T-cell (primary cell): ENCODE results near the gene DENND2D. TPM values are rescaled to one million over a fixed set of nuclear protein-coding genes. Genes with fewer than 3 reads are reported as not detected.
A peak's percentile ranks its signal among the peaks of the same experiment; 100 is the strongest.

Experiments
- ATAC-seq, 4 experiments: fragments of 200-7000 bp in 3 of 4; fragments of 150-1000 bp in 1 of 4; cut with Tn5 transposase; replicated peaks in 1 of 4; 1 replicate in 3 of 4; 2 replicates in 1 of 4; pipeline ENCODE4 v1.10.0; 2021; ENCODE audit warnings: moderate library complexity in 3 of 4, mild to moderate bottlenecking in 2 of 4, moderate number of reproducible peaks in 1 of 4
- CTCF ChIA-PET, 2 donors: fragments of 300-600 bp; sonication (Branson Sonifier 250); formaldehyde crosslinking; loops; one replicate each; lab custom pipeline; 2022; ENCODE audit warnings: antibody characterized with exemption in 2 of 2; lab: Charles Lee
- POLR2A ChIA-PET, 2 donors: fragments of 300-600 bp; sonication (Branson Sonifier 250); formaldehyde crosslinking; loops; one replicate each; lab custom pipeline; 2022; ENCODE audit warnings: antibody characterized with exemption in 2 of 2; lab: Charles Lee
- DNase-seq, 35 experiments: peaks; one replicate each; pipeline versions ENCODE4 v3.0.0 to v3.0.0-alpha.2; 2013 to 2023
- H3K27ac ChIP-seq: one replicate; pipeline ENCODE4 v1.5.1; 2013; ENCODE audit warnings: low read length
- H3K27me3 ChIP-seq, 2 experiments: replicated peaks in 1 of 2; 1 replicate in 1 of 2; 2 replicates in 1 of 2; pipeline versions ENCODE4 v1.6.1 to v1.7.0; 2013; ENCODE audit warnings: low read length in 1 of 2, mixed read lengths in 1 of 2; ENCODE audit not compliant: control insufficient read depth in 2 of 2, insufficient read depth in 2 of 2; ENCODE audit errors: extremely low read depth in 1 of 2
- H3K36me3 ChIP-seq, 2 donors: 1 replicate in 1 of 2; 2 replicates in 1 of 2; pipeline versions ENCODE4 v1.6.1 to v1.7.0; 2013; ENCODE audit warnings: low read length in 1 of 2; ENCODE audit not compliant: control insufficient read depth in 2 of 2, insufficient read depth in 1 of 2; ENCODE audit errors: extremely low read depth in 1 of 2
- H3K4me1 ChIP-seq, 2 experiments: 1 replicate in 1 of 2; 2 replicates in 1 of 2; pipeline versions ENCODE4 v1.6.1 to v1.7.0; 2013; ENCODE audit warnings: low read length in 2 of 2, mixed read lengths in 1 of 2; ENCODE audit not compliant: insufficient read depth in 2 of 2, control insufficient read depth in 1 of 2; ENCODE audit errors: extremely low read depth in 1 of 2
- H3K4me3 ChIP-seq, 2 donors: 1 replicate in 1 of 2; 2 replicates in 1 of 2; pipeline versions ENCODE4 v1.5.1 to v1.7.0; 2013; ENCODE audit warnings: mild to moderate bottlenecking in 2 of 2, low read length in 1 of 2, moderate library complexity in 1 of 2; ENCODE audit not compliant: control insufficient read depth in 1 of 2; ENCODE audit errors: extremely low read depth in 1 of 2
- H3K9me3 ChIP-seq: 2 replicates; pipeline ENCODE4 v1.7.0; 2013
- H3K27ac Mint-ChIP-seq, 2 donors: one replicate each; pipeline ENCODE4 v1.8.0; 2020 to 2021; ENCODE audit warnings: mild to moderate bottlenecking in 2 of 2, mixed read lengths in 2 of 2
- H3K27me3 Mint-ChIP-seq, 2 donors: one replicate each; pipeline ENCODE4 v1.8.0; 2021 to 2022; ENCODE audit warnings: mixed read lengths in 2 of 2
- H3K36me3 Mint-ChIP-seq: one replicate; pipeline ENCODE4 v1.8.0; 2021; ENCODE audit warnings: mixed read lengths
- H3K4me1 Mint-ChIP-seq, 3 donors: one replicate each; pipeline ENCODE4 v1.8.0; 2020 to 2022; ENCODE audit warnings: mixed read lengths in 3 of 3, mild to moderate bottlenecking in 1 of 3
- H3K4me3 Mint-ChIP-seq, 3 donors: one replicate each; pipeline ENCODE4 v1.8.0; 2020 to 2022; ENCODE audit warnings: mild to moderate bottlenecking in 3 of 3, mixed read lengths in 3 of 3, moderate library complexity in 3 of 3
- H3K9me3 Mint-ChIP-seq, 3 donors: one replicate each; pipeline ENCODE4 v1.8.0; 2020 to 2022; ENCODE audit warnings: mixed read lengths in 3 of 3
- WGBS: methylation state at CpG from one replicate; pipeline ENCODE4 v1.1.5; 2013; ENCODE audit warnings: missing lambda C conversion rate; ENCODE audit not compliant: insufficient coverage; 5-methylcytosine and 5-hydroxymethylcytosine counted together
- total RNA-seq, 35 experiments: library from RNA in 6 of 35; stranded (reverse) in 6 of 35; fragments of 120-200 nt in 1 of 35; gene quantifications; one replicate each; pipeline versions ENCODE4 v1.2.1 to v1.2.4 and lab custom pipeline; 2013 to 2026

Gene DENND2D
- total RNA-seq, 5 donors from 2014 or later (not counting 1 experiment from before 2014, with no cell fraction given), result 128 to 234 (median 222) TPM

DNA sequence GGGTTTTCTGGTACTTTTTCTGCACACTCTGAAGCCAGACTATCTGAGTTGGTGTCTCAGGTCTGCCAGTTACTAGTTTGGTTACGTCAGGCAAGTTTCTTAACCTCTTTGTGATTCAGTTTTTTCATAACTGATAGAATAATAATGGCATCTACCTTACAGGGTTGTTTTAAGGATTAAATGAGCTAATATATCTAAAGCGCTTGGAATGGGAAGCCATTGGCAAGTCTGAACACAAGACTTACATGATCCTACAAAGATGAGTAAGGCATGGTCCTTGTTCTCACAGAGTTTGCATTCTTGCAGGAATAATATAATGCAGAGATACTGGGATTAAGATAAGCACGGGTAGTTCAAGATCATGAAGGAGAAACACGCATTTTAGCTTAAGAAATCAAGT, 9.2 kb upstream of the DENND2D start:
- ATAC-seq, result no peak
- Histone ChIP-seq H3K36me3 (no peaks in the 10 kb centered on the region), H3K27ac (no peak overlapping the region), H3K4me3 (no peak overlapping the region), H3K4me1 (peaks cover 32 to 40% of the 10 kb centered on the region in 2 experiments), H3K27me3 (no peaks in the 10 kb centered on the region), H3K9me3 (no peaks in the 10 kb centered on the region)
- ChIA-PET CTCF (interaction anchor here in 1 of 2 donors (0.9 kb wide), 1 partner anchor 13 kb away, joined by 3 read pairs; no protein-coding TSS in a partner anchor), POLR2A (no interaction called here)
- H3K9me3 Mint-ChIP-seq, result peaks cover 0 to 3% (median 0%) of the 10 kb centered on the region in 3 donors
- no peak overlapping the region for H3K4me3 Mint-ChIP-seq
- no CpG with 5 or more reads among the region's 4 CpGs for WGBS
- no peak for DNase-seq
- H3K27me3 Mint-ChIP-seq, result no peaks in the 10 kb centered on the region
- H3K27ac Mint-ChIP-seq, result peak overlapping the region; percentile 13 to 95
- no peaks in the 10 kb centered on the region for H3K36me3 Mint-ChIP-seq
- peaks cover 76 to 86% (median 84%) of the 10 kb centered on the region in 3 donors for H3K4me1 Mint-ChIP-seq

DNA sequence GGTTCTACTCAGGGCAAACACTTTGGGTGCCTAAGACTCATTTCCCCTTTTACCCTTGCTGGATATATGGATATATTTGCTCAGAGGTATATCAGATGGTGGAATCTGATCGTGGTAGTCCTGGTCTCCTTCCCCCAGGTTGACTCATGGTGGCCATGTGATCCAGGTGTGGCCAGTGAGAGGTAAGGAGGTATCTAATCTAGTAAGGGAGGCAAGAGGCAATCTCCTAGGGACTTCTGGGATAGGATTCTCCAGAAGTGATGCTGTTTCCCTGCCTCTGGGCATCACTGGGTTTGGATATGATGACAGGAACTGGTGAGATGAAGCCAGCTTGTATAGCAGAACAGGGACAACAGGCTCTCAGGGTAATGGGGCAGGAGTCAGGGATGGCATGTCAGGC, 8.5 kb upstream of the DENND2D start:
- POLR2A ChIA-PET, result no interaction called here

DNA sequence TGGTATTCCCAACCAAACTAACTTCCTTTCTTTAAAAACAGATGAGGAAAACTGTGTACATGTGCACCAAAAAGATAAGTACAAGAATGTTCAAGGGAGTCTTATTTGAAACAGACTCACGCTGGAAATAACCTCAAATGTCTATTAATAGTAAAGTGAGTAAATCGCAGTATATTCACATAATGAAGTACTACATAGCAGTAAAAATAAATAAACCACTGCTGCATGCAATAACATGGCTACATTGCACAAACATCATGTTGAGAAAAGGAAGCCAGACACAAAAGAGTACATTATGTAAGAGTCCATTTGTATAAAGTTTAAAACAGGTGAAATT, 5.2 kb upstream of the DENND2D start:
- Histone ChIP-seq H3K36me3 (no peaks in the 10 kb centered on the region), H3K4me1 (peaks cover 39 to 45% of the 10 kb centered on the region in 2 experiments), H3K9me3 (no peaks in the 10 kb centered on the region), H3K4me3 (no peak overlapping the region), H3K27me3 (no peaks in the 10 kb centered on the region), H3K27ac (peak overlapping the region; percentile 76)
- peak overlapping the region; percentile 98 to 99 (median 99) for H3K4me3 Mint-ChIP-seq
- no peaks in the 10 kb centered on the region for H3K27me3 Mint-ChIP-seq
- ChIA-PET POLR2A (no interaction called here), CTCF (interaction anchor here in 1 of 2 donors (1.7 kb wide), 1 partner anchor 10 kb away, joined by 6 read pairs; no protein-coding TSS in a partner anchor)
- DNase-seq (no peak), ATAC-seq (no peak)
- no CpG with 5 or more reads among the region's 2 CpGs for WGBS
- peak overlapping the region; percentile 95 to 97 for H3K27ac Mint-ChIP-seq
- H3K9me3 Mint-ChIP-seq, result peaks cover 0 to 3% (median 0%) of the 10 kb centered on the region in 3 donors
- no peaks in the 10 kb centered on the region for H3K36me3 Mint-ChIP-seq
- H3K4me1 Mint-ChIP-seq, result peaks cover 82 to 85% (median 84%) of the 10 kb centered on the region in 3 donors

More for the DNA sequence above, 8.5 kb upstream of the DENND2D start:
- H3K27ac ChIP-seq, result no peak overlapping the region
- Mint-ChIP-seq H3K9me3 (peaks cover 0 to 3% (median 0%) of the 10 kb centered on the region in 3 donors), H3K27ac (peak overlapping the region; percentile 25 to 95), H3K4me1 (peaks cover 70 to 80% (median 78%) of the 10 kb centered on the region in 3 donors), H3K4me3 (no peak overlapping the region), H3K36me3 (no peaks in the 10 kb centered on the region), H3K27me3 (no peaks in the 10 kb centered on the region)
- H3K27me3 ChIP-seq, result no peaks in the 10 kb centered on the region
- H3K36me3 ChIP-seq, result no peaks in the 10 kb centered on the region
- DNase-seq, result no peak
- no peaks in the 10 kb centered on the region for H3K9me3 ChIP-seq
- CTCF ChIA-PET, result interaction anchor here in 1 of 2 donors (0.9 kb wide), 1 partner anchor 14 kb away, joined by 3 read pairs; no protein-coding TSS in a partner anchor
- no peak for ATAC-seq
- peaks cover 28 to 35% of the 10 kb centered on the region in 2 experiments for H3K4me1 ChIP-seq
- WGBS, result no CpG with 5 or more reads among the region's 1 CpG
- H3K4me3 ChIP-seq, result no peak overlapping the region

DNA sequence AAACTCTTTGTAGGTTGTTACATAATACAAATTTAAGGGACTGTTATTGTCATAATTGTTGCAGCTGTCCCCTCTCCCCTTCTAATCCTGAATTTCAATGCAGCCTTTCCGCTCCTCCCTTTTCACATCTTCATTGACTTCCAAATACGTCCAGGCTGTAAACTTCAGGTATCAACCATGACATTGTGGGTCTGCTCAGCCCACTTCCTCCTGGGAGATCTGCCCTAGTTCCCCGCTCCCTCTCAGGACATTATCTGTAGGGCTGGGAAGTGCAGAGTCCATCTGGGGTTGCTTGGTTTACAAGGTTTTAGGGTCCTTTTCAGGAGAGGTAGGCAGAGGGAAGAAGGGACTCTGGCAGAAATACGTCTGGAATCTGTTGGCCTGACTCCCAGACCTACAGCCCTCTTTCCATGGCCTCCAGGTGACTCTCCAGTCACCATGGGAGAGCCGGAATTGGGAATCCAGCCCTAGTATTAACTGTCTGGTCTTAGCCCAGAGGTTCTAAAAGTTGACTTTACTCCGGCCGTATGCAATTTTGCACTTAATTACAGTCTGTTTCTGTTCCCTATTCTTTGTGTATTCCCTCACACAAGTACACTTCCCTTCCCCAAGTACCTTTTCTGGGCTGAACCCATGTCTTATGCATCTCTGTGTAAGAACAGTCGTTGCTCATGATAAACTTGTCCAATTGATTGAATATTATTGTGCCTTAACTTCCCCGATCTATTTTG, 4.7 kb upstream of the DENND2D start:
- H3K9me3 Mint-ChIP-seq, result peaks cover 0 to 3% (median 0%) of the 10 kb centered on the region in 3 donors
- Histone ChIP-seq H3K4me3 (peak overlapping the region in 1 of 2 donors; percentile 68), H3K27me3 (no peaks in the 10 kb centered on the region), H3K27ac (peak overlapping the region; percentile 76), H3K4me1 (peaks cover 42 to 45% of the 10 kb centered on the region in 2 experiments), H3K9me3 (no peaks in the 10 kb centered on the region), H3K36me3 (no peaks in the 10 kb centered on the region)
- H3K4me1 Mint-ChIP-seq, result peaks cover 83 to 85% (median 85%) of the 10 kb centered on the region in 3 donors
- CTCF ChIA-PET, result no interaction called here
- peak overlapping the region; percentile 98 to 99 (median 99) for H3K4me3 Mint-ChIP-seq
- no peak for DNase-seq
- ATAC-seq, result no peak
- peak overlapping the region; percentile 95 to 97 for H3K27ac Mint-ChIP-seq
- no peaks in the 10 kb centered on the region for H3K27me3 Mint-ChIP-seq
- no peaks in the 10 kb centered on the region for H3K36me3 Mint-ChIP-seq
- POLR2A ChIA-PET, result no interaction called here
- whole genome bisulfite sequencing, result 98% methylated on average over 7 of the region's 9 CpGs

DNA sequence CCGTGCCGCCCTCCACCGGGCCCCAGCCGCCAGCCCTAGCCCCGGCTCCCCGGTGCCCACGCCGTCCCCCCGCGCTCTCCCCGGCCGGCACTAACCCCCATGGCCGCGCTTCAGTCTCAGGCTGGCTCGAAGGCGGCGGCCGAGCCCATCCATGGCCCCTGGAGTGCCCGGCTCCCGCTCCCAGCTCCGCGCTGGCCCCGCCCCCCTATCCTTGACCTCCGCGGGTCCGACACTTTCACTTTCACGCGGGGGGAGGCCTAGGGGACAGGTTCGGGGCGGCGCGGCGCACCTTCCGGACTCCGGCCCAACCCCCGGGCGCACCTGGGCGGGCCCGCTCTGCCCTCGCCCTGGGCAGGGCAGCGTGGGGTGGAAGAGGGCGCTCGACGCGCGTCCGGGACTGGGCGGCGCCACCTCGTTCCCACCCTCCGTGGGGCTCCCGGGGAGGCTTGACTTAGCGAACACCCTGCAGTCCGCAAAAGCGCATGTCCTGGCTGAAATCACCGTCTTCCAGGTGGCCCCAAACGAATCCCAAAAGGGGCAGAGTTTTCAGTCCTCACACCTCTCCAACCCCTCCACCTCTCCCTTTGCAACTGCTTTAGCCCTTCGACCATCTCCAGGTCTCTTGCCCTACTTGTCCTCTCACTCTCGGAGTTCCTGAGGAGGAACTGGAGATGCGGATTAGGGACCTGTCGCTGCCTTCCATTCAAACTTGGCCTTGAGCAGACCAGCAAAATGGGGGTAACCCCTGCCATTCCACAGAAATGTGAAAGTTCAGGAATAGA, 3.9 kb upstream of the DENND2D start:
- no peaks in the 10 kb centered on the region for H3K36me3 ChIP-seq
- Mint-ChIP-seq H3K4me1 (peaks cover 75 to 80% (median 79%) of the 10 kb centered on the region in 3 donors), H3K4me3 (peak overlapping the region; percentile 98 to 99 (median 99)), H3K9me3 (peaks cover 0 to 3% (median 0%) of the 10 kb centered on the region in 3 donors), H3K27me3 (no peaks in the 10 kb centered on the region), H3K36me3 (peaks cover 7% of the 10 kb centered on the region), H3K27ac (peak overlapping the region; percentile 95 to 99)
- ChIA-PET POLR2A (interaction anchor here in 1 of 2 donors (0.5 to 0.6 kb wide), 2 partner anchors 8 to 13 kb away, joined by 3 read pairs; no protein-coding TSS in a partner anchor), CTCF (interaction anchor here in 1 of 2 donors (1.0 to 1.1 kb wide), 2 partner anchors 10 to 11 kb away, joined by 5 to 11 read pairs; no protein-coding TSS in a partner anchor)
- DNase-seq (peak; percentile 39 to 86 (median 56)), ATAC-seq (peak; percentile 73 to 79 (median 75))
- 3% methylated on average over 60 of the region's 61 CpGs for WGBS
- H3K4me1 ChIP-seq, result peaks cover 44% of the 10 kb centered on the region in 2 experiments
- no peaks in the 10 kb centered on the region for H3K27me3 ChIP-seq
- no peaks in the 10 kb centered on the region for H3K9me3 ChIP-seq
- peak overlapping the region; percentile 19 to 68 for H3K4me3 ChIP-seq
- H3K27ac ChIP-seq, result peak overlapping the region; percentile 76
